Mesodermal cell (in vitro differentiated cells): ENCODE results near the gene APMAP.
"Not testable (repeated sequence)": the region's sequence is repeated elsewhere in the genome, so short reads cannot be mapped to it uniquely, and the experiment has no call there.

Experiments
- H3K27ac ChIP-seq: 2 replicates; pipeline ENCODE4 v1.7.0; 2013; ENCODE audit warnings: mild to moderate bottlenecking, low read depth, low read length, moderate library complexity; ENCODE audit not compliant: severe bottlenecking
- H3K36me3 ChIP-seq: 2 replicates; pipeline ENCODE4 v1.7.1; 2013; ENCODE audit warnings: mild to moderate bottlenecking, low read length, moderate library complexity; ENCODE audit not compliant: control insufficient read depth, insufficient read depth
- H3K4me1 ChIP-seq: one replicate; pipeline ENCODE4 v1.7.1; 2013; ENCODE audit warnings: mild to moderate bottlenecking, low read length; ENCODE audit not compliant: insufficient read depth, control insufficient read depth, poor library complexity, severe bottlenecking
- H3K4me3 ChIP-seq: 2 replicates; pipeline ENCODE4 v1.7.0; 2013; ENCODE audit warnings: low read length, control low read depth, mild to moderate bottlenecking; ENCODE audit not compliant: insufficient read depth, poor library complexity, severe bottlenecking; ENCODE audit errors: extremely low read depth
- H3K9me3 ChIP-seq: 2 replicates; pipeline ENCODE4 v1.7.1; 2013; ENCODE audit warnings: mild to moderate bottlenecking, low read length, moderate library complexity; ENCODE audit not compliant: control insufficient read depth
- WGBS, 2 experiments: methylation state at CpG; one replicate each; pipeline ENCODE4 v1.1.5; 2013; ENCODE audit warnings: missing lambda C conversion rate in 2 of 2; ENCODE audit not compliant: insufficient coverage in 2 of 2; 5-methylcytosine and 5-hydroxymethylcytosine counted together

Gene APMAP

GRCh38 chr20:25005661-25006060 lies 13.1 kb upstream of the APMAP start:
- no peaks in the 10 kb centered on the region for H3K4me1 ChIP-seq
- no peaks in the 10 kb centered on the region for H3K36me3 ChIP-seq
- peaks cover 3% of the 10 kb centered on the region for H3K9me3 ChIP-seq
- no peak overlapping the region for H3K27ac ChIP-seq
- no peak overlapping the region for H3K4me3 ChIP-seq
- WGBS, 2 experiments = 83 to 89% methylated on average over 8 of the region's 8 CpGs

GRCh38 chr20:25005220-25005619 lies 12.7 kb upstream of the APMAP start:
- H3K4me3 ChIP-seq = no peak overlapping the region
- no peaks in the 10 kb centered on the region for H3K4me1 ChIP-seq
- no peak overlapping the region for H3K27ac ChIP-seq
- H3K36me3 ChIP-seq = no peaks in the 10 kb centered on the region
- peaks cover 3% of the 10 kb centered on the region for H3K9me3 ChIP-seq
- WGBS, 2 experiments = 69 to 90% methylated on average over 2 of the region's 2 CpGs

- no peaks in the 10 kb centered on the region for H3K36me3 ChIP-seq
- no peak overlapping the region for H3K27ac ChIP-seq
- no CpG with 5 or more reads among the region's 1 CpG for WGBS, 2 experiments
- H3K4me1 ChIP-seq = no peaks in the 10 kb centered on the region
- no peak overlapping the region for H3K4me3 ChIP-seq
- peaks cover 3% of the 10 kb centered on the region for H3K9me3 ChIP-seq
These were observed 10.5 kb upstream of the APMAP start for GRCh38 chr20:25003002-25003401.

- not testable (repeated sequence) for H3K9me3 ChIP-seq, H3K4me3 ChIP-seq, H3K4me1 ChIP-seq, H3K27ac ChIP-seq, H3K36me3 ChIP-seq
- WGBS, 2 experiments = 100% methylated on average over 2 of the region's 4 CpGs; no CpG with 5 or more reads in 1 of the 2 experiments
These were observed 8.8 kb upstream of the APMAP start for GRCh38 chr20:25001323-25001722.

- Histone ChIP-seq H3K4me1 (no peaks in the 10 kb centered on the region), H3K27ac (no peak overlapping the region), H3K36me3 (no peaks in the 10 kb centered on the region), H3K4me3 (no peak overlapping the region), H3K9me3 (peaks cover 3% of the 10 kb centered on the region)
- 41 to 51% methylated on average over 3 to 4 of the region's 4 CpGs for WGBS, 2 experiments
These were observed 7.8 kb upstream of the APMAP start for GRCh38 chr20:25000268-25000801.

- 60 to 84% methylated on average over 1 to 3 of the region's 4 CpGs for WGBS, 2 experiments
- no peaks in the 10 kb centered on the region for H3K4me1 ChIP-seq
- no peak overlapping the region for H3K4me3 ChIP-seq
- no peak overlapping the region for H3K27ac ChIP-seq
- peaks cover 3% of the 10 kb centered on the region for H3K9me3 ChIP-seq
- H3K36me3 ChIP-seq = no peaks in the 10 kb centered on the region
These were observed 7.0 kb upstream of the APMAP start for GRCh38 chr20:24999568-24999967.

GRCh38 chr20:24998631-24999445 lies 6.3 kb upstream of the APMAP start:
- Histone ChIP-seq H3K36me3 (no peaks in the 10 kb centered on the region), H3K4me1 (no peaks in the 10 kb centered on the region), H3K9me3 (peaks cover 3% of the 10 kb centered on the region), H3K4me3 (no peak overlapping the region), H3K27ac (no peak overlapping the region)
- 81 to 90% methylated on average over 10 to 11 of the region's 12 CpGs for WGBS, 2 experiments

GRCh38 chr20:24998121-24998520 lies 5.6 kb upstream of the APMAP start:
- WGBS, 2 experiments = 92 to 100% methylated on average over 2 of the region's 3 CpGs
- no peaks in the 10 kb centered on the region for H3K4me1 ChIP-seq

GRCh38 chr20:24996449-24997377 lies 4.2 kb upstream of the APMAP start:
- H3K9me3 ChIP-seq = no peaks in the 10 kb centered on the region
- no peak overlapping the region for H3K27ac ChIP-seq
- H3K36me3 ChIP-seq = no peaks in the 10 kb centered on the region
- 66 to 71% methylated on average over 5 of the region's 9 CpGs for WGBS, 2 experiments
- no peak overlapping the region for H3K4me3 ChIP-seq
- H3K4me1 ChIP-seq = peaks cover 2% of the 10 kb centered on the region

More at GRCh38 chr20:24998121-24998520, 5.6 kb upstream of the APMAP start:
- Histone ChIP-seq H3K9me3 (peaks cover 3% of the 10 kb centered on the region), H3K36me3 (no peaks in the 10 kb centered on the region), H3K4me3 (no peak overlapping the region), H3K27ac (no peak overlapping the region)

GRCh38 chr20:24995741-24996448 lies 3.3 kb upstream of the APMAP start:
- Histone ChIP-seq H3K4me1 (peaks cover 7% of the 10 kb centered on the region), H3K4me3 (no peak overlapping the region), H3K36me3 (no peaks in the 10 kb centered on the region), H3K9me3 (no peaks in the 10 kb centered on the region), H3K27ac (no peak overlapping the region)
- WGBS, 2 experiments = 23 to 83% methylated on average over 2 to 7 of the region's 9 CpGs
